H1 (cell line): ENCODE measurements around the gene ATXN2. TPM values are rescaled to one million over a fixed set of nuclear protein-coding genes. Genes with fewer than 3 reads are reported as not detected.

Experiments used
- CTCF ChIA-PET: fragments of 300-600 bp; sonication (Branson Sonifier 250); formaldehyde crosslinking; loops from one replicate; lab custom pipeline; 2021; ENCODE audit not compliant: partially characterized antibody; lab: Charles Lee
- POLR2A ChIA-PET: fragments of 300-600 bp; sonication (Branson Sonifier 250); formaldehyde crosslinking; loops from one replicate; lab custom pipeline; 2021; ENCODE audit warnings: inconsistent platforms; ENCODE audit not compliant: partially characterized antibody; lab: Charles Lee
- DNase-seq, 2 experiments: peaks; one replicate each; pipeline versions ENCODE4 v3.0.0 to v3.0.0-alpha.2; 2010 to 2022; ENCODE audit warnings: low spot score in 2 of 2, low read depth in 1 of 2, mixed read lengths in 1 of 2
- FAIRE-seq: peaks from 2 replicates; lab custom pipeline; 2011; peaks lifted over from hg19 to GRCh38; lab: Jason Lieb, UNC
- H2AFZ ChIP-seq: 2 replicates; pipeline ENCODE4 v1.8.1; 2012; ENCODE audit warnings: low read length, inconsistent platforms
- H2AK5ac ChIP-seq: 2 replicates; pipeline ENCODE4 v1.6.1; 2013; ENCODE audit warnings: low read depth, low read length
- H2BK120ac ChIP-seq: replicated peaks from 2 replicates; pipeline ENCODE3; 2013; ENCODE audit warnings: low read depth, low read length, inconsistent platforms
- H2BK12ac ChIP-seq: 2 replicates; pipeline ENCODE4 v1.6.1; 2013; ENCODE audit warnings: low read depth, low read length
- H2BK15ac ChIP-seq: 2 replicates; pipeline ENCODE4 v1.6.1; 2013; ENCODE audit warnings: low read length
- H2BK20ac ChIP-seq: 2 replicates; pipeline ENCODE4 v1.6.1; 2013; ENCODE audit warnings: low read length
- H2BK5ac ChIP-seq: 2 replicates; pipeline ENCODE4 v1.6.1; 2013; ENCODE audit warnings: low read depth, low read length
- H3K14ac ChIP-seq: 2 replicates; pipeline ENCODE4 v1.6.1; 2013; ENCODE audit warnings: inconsistent platforms; ENCODE audit not compliant: insufficient read length
- H3K18ac ChIP-seq: 2 replicates; pipeline ENCODE4 v1.6.1; 2013; ENCODE audit warnings: low read length; ENCODE audit errors: extremely low read depth
- H3K23ac ChIP-seq: 2 replicates; pipeline ENCODE4 v1.6.1; 2013; ENCODE audit warnings: inconsistent platforms; ENCODE audit not compliant: insufficient read length
- H3K23me2 ChIP-seq: 2 replicates; pipeline ENCODE4 v1.6.1; 2013; ENCODE audit warnings: low read depth, low read length
- H3K27ac ChIP-seq: 2 replicates; pipeline ENCODE4 v1.6.1; 2011; ENCODE audit warnings: low read depth, low read length, inconsistent platforms
- H3K27me3 ChIP-seq, 4 experiments: replicated peaks in 1 of 4; 1 replicate in 1 of 4; 2 replicates in 3 of 4; pipeline versions ENCODE4 v1.6.1 to v1.8.1; 2011 to 2013; ENCODE audit warnings: low read length in 3 of 4, mild to moderate bottlenecking in 3 of 4, inconsistent platforms in 2 of 4, mixed read lengths in 2 of 4, moderate library complexity in 1 of 4; ENCODE audit not compliant: control insufficient read depth in 3 of 4, insufficient read depth in 3 of 4; ENCODE audit errors: extremely low read depth in 1 of 4
- H3K36me3 ChIP-seq, 4 experiments: 2 replicates each; pipeline versions ENCODE4 v1.6.1 to v1.8.1; 2011 to 2013; ENCODE audit warnings: mild to moderate bottlenecking in 4 of 4, low read length in 3 of 4, moderate library complexity in 2 of 4, control low read depth in 1 of 4, inconsistent platforms in 1 of 4; ENCODE audit not compliant: insufficient read depth in 4 of 4, control insufficient read depth in 2 of 4
- H3K4ac ChIP-seq: replicated peaks from 2 replicates; pipeline ENCODE3; 2013; ENCODE audit warnings: low read length, low read depth, mixed read lengths, inconsistent platforms; ENCODE audit not compliant: insufficient read length
- H3K4me1 ChIP-seq, 4 experiments: replicated peaks in 1 of 4; 1 replicate in 1 of 4; 2 replicates in 3 of 4; pipeline versions ENCODE4 v1.6.1 to v1.8.1; 2011 to 2013; ENCODE audit warnings: low read length in 3 of 4, inconsistent platforms in 2 of 4, mixed read lengths in 1 of 4; ENCODE audit not compliant: insufficient read depth in 4 of 4, control insufficient read depth in 3 of 4
- H3K4me2 ChIP-seq, 2 experiments: 2 replicates each; pipeline versions ENCODE4 v1.6.1 to v1.8.1; 2011 to 2013; ENCODE audit warnings: low read depth in 2 of 2, low read length in 2 of 2, control low read depth in 1 of 2, inconsistent platforms in 1 of 2, mild to moderate bottlenecking in 1 of 2; ENCODE audit not compliant: insufficient read depth in 1 of 2
- H3K4me3 ChIP-seq, 4 experiments: fragments of 200-600, 300-600 bp in 1 of 4; sonication (generic), shearing (Covaris generic), sonication (Bioruptor Twin) in 1 of 4; 2 replicates each; pipeline versions ENCODE4 v1.5.1 to v1.8.1; 2011 to 2016; ENCODE audit warnings: low read length in 4 of 4, low read depth in 3 of 4, control low read depth in 2 of 4, inconsistent platforms in 2 of 4, mild to moderate bottlenecking in 2 of 4, mixed read lengths in 1 of 4, moderate library complexity in 1 of 4; ENCODE audit not compliant: insufficient read depth in 2 of 4; ENCODE audit errors: extremely low read depth in 1 of 4
- H3K56ac ChIP-seq: replicated peaks from 2 replicates; pipeline ENCODE3; 2013; ENCODE audit warnings: low read depth, mild to moderate bottlenecking, mixed read lengths, low read length, inconsistent platforms; ENCODE audit not compliant: insufficient read length
- H3K79me1 ChIP-seq: 2 replicates; pipeline ENCODE4 v1.6.1; 2013; ENCODE audit warnings: low read depth, low read length, control low read depth
- H3K79me2 ChIP-seq, 2 experiments: 2 replicates each; pipeline versions ENCODE4 v1.6.1 to v1.8.1; 2012 to 2013; ENCODE audit warnings: low read length in 2 of 2, mild to moderate bottlenecking in 2 of 2, inconsistent platforms in 1 of 2; ENCODE audit not compliant: insufficient read depth in 2 of 2, control insufficient read depth in 1 of 2
- H3K9ac ChIP-seq, 4 experiments: replicated peaks in 1 of 4; 1 replicate in 1 of 4; 2 replicates in 3 of 4; pipeline versions ENCODE4 v1.6.1 to v1.8.1; 2011 to 2013; ENCODE audit warnings: low read depth in 3 of 4, low read length in 3 of 4, control low read depth in 2 of 4, mild to moderate bottlenecking in 2 of 4, moderate library complexity in 2 of 4, inconsistent platforms in 1 of 4; ENCODE audit errors: extremely low read depth in 1 of 4
- H3K9me3 ChIP-seq, 2 experiments: 2 replicates each; pipeline versions ENCODE4 v1.6.1 to v1.8.1; 2012 to 2013; ENCODE audit warnings: mild to moderate bottlenecking in 2 of 2, moderate library complexity in 2 of 2, control low read depth in 1 of 2, inconsistent platforms in 1 of 2, low read depth in 1 of 2, low read length in 1 of 2, mixed read lengths in 1 of 2; ENCODE audit not compliant: insufficient read depth in 2 of 2
- H4K20me1 ChIP-seq, 2 experiments: replicated peaks in 1 of 2; 2 replicates each; pipeline versions ENCODE3 to v1.8.1; 2011 to 2013; ENCODE audit warnings: inconsistent platforms in 2 of 2, low read length in 2 of 2, mild to moderate bottlenecking in 1 of 2; ENCODE audit not compliant: insufficient read depth in 2 of 2, control insufficient read depth in 1 of 2
- H4K5ac ChIP-seq: 2 replicates; pipeline ENCODE4 v1.6.1; 2013; ENCODE audit warnings: low read length, low read depth, mixed read lengths, inconsistent platforms; ENCODE audit not compliant: insufficient read length
- H4K8ac ChIP-seq: 2 replicates; pipeline ENCODE4 v1.8.0; 2013; ENCODE audit warnings: mild to moderate bottlenecking, moderate library complexity, low read length, inconsistent platforms; ENCODE audit not compliant: insufficient read depth; ENCODE audit errors: extremely low read depth
- H4K91ac ChIP-seq: replicated peaks from 2 replicates; pipeline ENCODE3; 2013; ENCODE audit warnings: low read length, mixed read lengths, inconsistent platforms; ENCODE audit not compliant: insufficient read length
- BRCA1 ChIP-seq: IDR thresholded peaks from 2 replicates; pipeline ENCODE4 v1.6.1; 2012; ENCODE audit warnings: low read depth, low read length, improper control_type of control experiment
- MAFK ChIP-seq: IDR thresholded peaks from 2 replicates; pipeline ENCODE4 v1.6.1; 2012; ENCODE audit warnings: low read depth, mild to moderate bottlenecking, improper control_type of control experiment, low read length
- PHF8 ChIP-seq: fragments of 200-600 bp; sonication (generic); conservative IDR thresholded peaks from 2 replicates; pipeline ENCODE4 v1.7.1; 2012; ENCODE audit warnings: low read depth, mild to moderate bottlenecking, inconsistent platforms, low read length, moderate library complexity
- WGBS, 2 experiments: shearing (Covaris generic) in 1 of 2; methylation state at CpG; one replicate each; pipeline versions ENCODE4 v1.1.6 to v1.1.7; 2013 to 2015; ENCODE audit warnings: low lambda C conversion rate in 2 of 2, mixed read lengths in 2 of 2, inconsistent platforms in 1 of 2, low coverage in 1 of 2, missing lambda C conversion rate in 1 of 2; ENCODE audit not compliant: insufficient replicate concordance in 2 of 2, insufficient coverage in 1 of 2, insufficient read length in 1 of 2; ENCODE audit errors: extremely low coverage in 1 of 2, missing lambda C conversion rate in 1 of 2; 5-methylcytosine and 5-hydroxymethylcytosine counted together
- polyA plus RNA-seq, 7 experiments: library from polyadenylated mRNA; depleted of rRNA in 3 of 7; stranded (reverse) in 5 of 7; unstranded in 2 of 7; fragments of >200 nt in 5 of 7; fragments of 200-250 nt in 2 of 7; gene quantifications; 1 replicate in 5 of 7; 2 replicates in 1 of 7; 4 replicates in 1 of 7; pipeline versions ENCODE4 v1.2.1 to v1.2.3, GENCODE V29; 2011 to 2013; ENCODE audit warnings: missing spikeins in 2 of 7, mixed read lengths in 2 of 7
- total RNA-seq: library from RNA; stranded (reverse); fragmentation: NEBNext Ultra II Directional; extraction: Animal tissue kit (Norgen Biotek cat#: 25700); gene quantifications from 2 replicates; pipeline ENCODE4 v1.2.1, GENCODE V29; 2021

Gene ATXN2
- total and polyA plus RNA-seq, 2 of the 8 experiments (the other 6 are each of a cell fraction or from before 2014, with no cell fraction given) = 46.6 to 80.7 TPM

DNA sequence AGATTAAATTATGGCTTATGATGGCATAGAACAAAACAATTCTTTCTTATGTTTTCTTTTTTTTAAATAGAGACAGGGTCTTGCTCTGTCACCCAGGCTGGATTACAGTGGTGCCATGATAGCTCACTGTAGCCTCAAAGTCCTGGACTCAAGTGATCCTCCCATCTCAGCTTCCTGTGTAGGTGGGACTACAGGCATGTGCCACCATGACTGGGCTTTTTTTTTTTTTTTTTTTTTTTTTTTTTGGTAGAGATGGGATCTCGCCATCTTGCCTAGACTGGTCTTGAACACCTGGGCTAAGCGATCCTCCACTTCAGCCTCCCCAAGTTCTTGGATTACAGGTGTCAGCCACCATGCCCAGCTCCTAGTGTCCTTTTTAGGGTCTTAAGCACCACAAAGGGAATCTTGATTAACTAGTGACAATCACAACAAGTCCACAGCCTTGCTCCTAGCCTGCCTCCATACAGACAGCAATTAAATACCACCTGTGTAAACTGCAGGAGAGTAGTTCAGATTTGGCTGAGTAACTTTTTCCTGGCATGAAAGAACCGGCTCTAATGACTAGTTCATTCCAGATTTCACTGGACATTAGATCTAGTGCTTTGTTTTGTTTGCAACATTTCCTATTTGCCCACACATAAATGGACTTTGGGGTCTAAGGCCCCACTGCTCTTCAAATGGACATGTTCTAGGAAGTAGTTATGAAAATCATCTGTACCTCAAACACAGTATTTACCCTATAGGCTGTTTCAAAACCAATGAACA, 131.8 kb downstream of the ATXN2 start:
- H2BK12ac ChIP-seq = no peak overlapping the region
- H3K14ac ChIP-seq = no peak overlapping the region
- no peaks in the 10 kb centered on the region for H3K4me1 ChIP-seq
- H3K79me2 ChIP-seq = no peaks in the 10 kb centered on the region
- ChIA-PET POLR2A (no interaction called here), CTCF (interaction anchor here (0.9 to 2.0 kb wide), 4 partner anchors 12 to 226 kb away, joined by 3 to 6 read pairs (median 4); no protein-coding TSS in a partner anchor)
- H3K18ac ChIP-seq = no peak overlapping the region
- no peak overlapping the region for H4K91ac ChIP-seq
- no peak for FAIRE-seq
- H4K5ac ChIP-seq = no peak overlapping the region
- H2BK5ac ChIP-seq = no peak overlapping the region
- H2AFZ ChIP-seq = no peak overlapping the region
- no peaks in the 10 kb centered on the region for H4K20me1 ChIP-seq
- WGBS, 2 experiments = 83% methylated on average over 3 of the region's 3 CpGs; no CpG with 5 or more reads in 1 of the 2 experiments
- H4K8ac ChIP-seq = no peak overlapping the region
- no peak overlapping the region for H2BK20ac ChIP-seq
- H3K23me2 ChIP-seq = no peaks in the 10 kb centered on the region; the same call in 1 of the 2 replicates
- peak in 1 of 2 experiments; percentile 30 for DNase-seq
- no peak overlapping the region for H3K4ac ChIP-seq
- H3K9me3 ChIP-seq = no peaks in the 10 kb centered on the region
- no peak overlapping the region for H2BK15ac ChIP-seq
- no peak overlapping the region for H3K27ac ChIP-seq
- no peak overlapping the region for H2AK5ac ChIP-seq
- TF ChIP-seq PHF8 = no peak
- TF ChIP-seq BRCA1 = no peak
- TF ChIP-seq MAFK = 0 out of 2 replicates have a peak, but pooled peaks have one; percentile 13
- no peak overlapping the region for H3K23ac ChIP-seq
- H3K9ac ChIP-seq = no peak overlapping the region
- H3K4me3 ChIP-seq = no peak overlapping the region
- no peaks in the 10 kb centered on the region for H3K27me3 ChIP-seq
- H2BK120ac ChIP-seq = no peak overlapping the region
- no peak overlapping the region for H3K56ac ChIP-seq
- H3K79me1 ChIP-seq = no peaks in the 10 kb centered on the region
- peaks cover 9 to 38% (median 14%) of the 10 kb centered on the region in 4 experiments; a peak in 6 of 8 replicates for H3K36me3 ChIP-seq
- no peak overlapping the region for H3K4me2 ChIP-seq
